Measurements from ENCODE around the gene KLK3.

KLK3 gene

GRCh38 chr19:50832666-50833065, 22.0 kb upstream of the KLK3 start:
- Histone ChIP-seq H3K36me3 (ENCODE audit: insufficient read depth, low read length) (no peaks in the 10 kb centered on the region), H3K27me3 (ENCODE audit: insufficient read depth, low read length) (peaks cover 35% of the 10 kb centered on the region), H3K4me1 (ENCODE audit: insufficient read depth, low read length) (no peaks in the 10 kb centered on the region), H3K9me3 (ENCODE audit: insufficient read depth, low read depth, low read length) (no peaks in the 10 kb centered on the region), H3K4me3 (ENCODE audit: low read length) (no peak overlapping the region), H3K9ac (ENCODE audit: low read depth, low read length) (no peak overlapping the region), H3K27ac (ENCODE audit: low read depth, low read length) (no peak overlapping the region)
- 91% methylated on average over 8 of the region's 8 CpGs for WGBS

GRCh38 chr19:50833117-50833801, 21.5 kb upstream of the KLK3 start, which contains the start of gene KLK15:
TSS of gene KLK15 (minus strand) at chr19:50833574. CDS start at chr19:50831492, 2,082 bp downstream.
- Histone ChIP-seq H3K9me3 (ENCODE audit: insufficient read depth, low read depth, low read length) (no peaks in the 10 kb centered on the region), H3K4me3 (ENCODE audit: low read length) (no peak within 1 kb of the TSS), H3K36me3 (ENCODE audit: insufficient read depth, low read length) (no peaks in the 10 kb centered on the region), H3K4me1 (ENCODE audit: insufficient read depth, low read length) (no peaks in the 10 kb centered on the region), H3K27me3 (ENCODE audit: insufficient read depth, low read length) (peaks cover 35% of the 10 kb centered on the region), H3K27ac (ENCODE audit: low read depth, low read length) (no peak within 1 kb of the TSS), H3K9ac (ENCODE audit: low read depth, low read length) (no peak within 1 kb of the TSS)
- WGBS: 75% methylated on average over 8 of the region's 8 CpGs

- no peak overlapping the region for H3K9ac ChIP-seq (ENCODE audit: low read depth, low read length)
- no peak overlapping the region for H3K27ac ChIP-seq (ENCODE audit: low read depth, low read length)
- 90% methylated on average over 6 of the region's 6 CpGs for WGBS
- no peak overlapping the region for H3K4me3 ChIP-seq (ENCODE audit: low read length)
- H3K36me3 ChIP-seq (ENCODE audit: insufficient read depth, low read length): no peaks in the 10 kb centered on the region
- H3K4me1 ChIP-seq (ENCODE audit: insufficient read depth, low read length): no peaks in the 10 kb centered on the region
- peaks cover 35% of the 10 kb centered on the region for H3K27me3 ChIP-seq (ENCODE audit: insufficient read depth, low read length)
- no peaks in the 10 kb centered on the region for H3K9me3 ChIP-seq (ENCODE audit: insufficient read depth, low read depth, low read length)
Measured at GRCh38 chr19:50833802-50834167, 20.9 kb upstream of the KLK3 start.

GRCh38 chr19:50835103-50835784, 19.5 kb upstream of the KLK3 start:
- H3K4me1 ChIP-seq (ENCODE audit: insufficient read depth, low read length): no peaks in the 10 kb centered on the region
- H3K27me3 ChIP-seq (ENCODE audit: insufficient read depth, low read length): peaks cover 35% of the 10 kb centered on the region
- H3K4me3 ChIP-seq (ENCODE audit: low read length): peak overlapping the region; percentile 75
- H3K27ac ChIP-seq (ENCODE audit: low read depth, low read length): no peak overlapping the region
- H3K9ac ChIP-seq (ENCODE audit: low read depth, low read length): peak overlapping the region; percentile 56
- no peaks in the 10 kb centered on the region for H3K36me3 ChIP-seq (ENCODE audit: insufficient read depth, low read length)
- WGBS: 35% methylated on average over 13 of the region's 13 CpGs
- H3K9me3 ChIP-seq (ENCODE audit: insufficient read depth, low read depth, low read length): no peaks in the 10 kb centered on the region

- Histone ChIP-seq H3K9ac (ENCODE audit: low read depth, low read length) (peak overlapping the region; percentile 56), H3K27me3 (ENCODE audit: insufficient read depth, low read length) (peaks cover 36% of the 10 kb centered on the region), H3K36me3 (ENCODE audit: insufficient read depth, low read length) (no peaks in the 10 kb centered on the region), H3K4me3 (ENCODE audit: low read length) (peak overlapping the region; percentile 75), H3K9me3 (ENCODE audit: insufficient read depth, low read depth, low read length) (no peaks in the 10 kb centered on the region), H3K27ac (ENCODE audit: low read depth, low read length) (no peak overlapping the region), H3K4me1 (ENCODE audit: insufficient read depth, low read length) (no peaks in the 10 kb centered on the region)
- WGBS: 7% methylated on average over 67 of the region's 67 CpGs
Measured at GRCh38 chr19:50835785-50836542, 18.8 kb upstream of the KLK3 start.

GRCh38 chr19:50836543-50837195, 18.0 kb upstream of the KLK3 start:
- Histone ChIP-seq H3K27ac (ENCODE audit: low read depth, low read length) (no peak overlapping the region), H3K27me3 (ENCODE audit: insufficient read depth, low read length) (peaks cover 39% of the 10 kb centered on the region), H3K4me3 (ENCODE audit: low read length) (peak overlapping the region; percentile 75; the same call in 1 of the 2 replicates), H3K9ac (ENCODE audit: low read depth, low read length) (no peak overlapping the region; the same call in 1 of the 2 replicates), H3K4me1 (ENCODE audit: insufficient read depth, low read length) (no peaks in the 10 kb centered on the region), H3K36me3 (ENCODE audit: insufficient read depth, low read length) (no peaks in the 10 kb centered on the region), H3K9me3 (ENCODE audit: insufficient read depth, low read depth, low read length) (no peaks in the 10 kb centered on the region)
- 66% methylated on average over 19 of the region's 19 CpGs for WGBS

GRCh38 chr19:50837300-50837699, 17.4 kb upstream of the KLK3 start:
- no peak overlapping the region for H3K27ac ChIP-seq (ENCODE audit: low read depth, low read length)
- peaks cover 45% of the 10 kb centered on the region for H3K27me3 ChIP-seq (ENCODE audit: insufficient read depth, low read length)
- 90% methylated on average over 10 of the region's 10 CpGs for WGBS

GRCh38 chr19:50838239-50838638, 16.5 kb upstream of the KLK3 start:
- Histone ChIP-seq H3K9me3 (ENCODE audit: insufficient read depth, low read depth, low read length) (no peaks in the 10 kb centered on the region), H3K4me3 (ENCODE audit: low read length) (no peak overlapping the region), H3K36me3 (ENCODE audit: insufficient read depth, low read length) (no peaks in the 10 kb centered on the region), H3K9ac (ENCODE audit: low read depth, low read length) (no peak overlapping the region), H3K27ac (ENCODE audit: low read depth, low read length) (no peak overlapping the region), H3K4me1 (ENCODE audit: insufficient read depth, low read length) (no peaks in the 10 kb centered on the region), H3K27me3 (ENCODE audit: insufficient read depth, low read length) (peaks cover 45% of the 10 kb centered on the region)
- 24% methylated on average over 6 of the region's 6 CpGs for WGBS

More at GRCh38 chr19:50837300-50837699, 17.4 kb upstream of the KLK3 start:
- Histone ChIP-seq H3K9me3 (ENCODE audit: insufficient read depth, low read depth, low read length) (no peaks in the 10 kb centered on the region), H3K4me1 (ENCODE audit: insufficient read depth, low read length) (no peaks in the 10 kb centered on the region), H3K36me3 (ENCODE audit: insufficient read depth, low read length) (no peaks in the 10 kb centered on the region), H3K4me3 (ENCODE audit: low read length) (no peak overlapping the region), H3K9ac (ENCODE audit: low read depth, low read length) (no peak overlapping the region)

- Histone ChIP-seq H3K9ac (ENCODE audit: low read depth, low read length) (no peak overlapping the region), H3K4me1 (ENCODE audit: insufficient read depth, low read length) (no peaks in the 10 kb centered on the region), H3K4me3 (ENCODE audit: low read length) (no peak overlapping the region), H3K27me3 (ENCODE audit: insufficient read depth, low read length) (peaks cover 51% of the 10 kb centered on the region), H3K36me3 (ENCODE audit: insufficient read depth, low read length) (no peaks in the 10 kb centered on the region), H3K9me3 (ENCODE audit: insufficient read depth, low read depth, low read length) (no peaks in the 10 kb centered on the region), H3K27ac (ENCODE audit: low read depth, low read length) (no peak overlapping the region)
- 70% methylated on average over 9 of the region's 10 CpGs for WGBS
Measured at GRCh38 chr19:50839712-50840655, 14.7 kb upstream of the KLK3 start.

GRCh38 chr19:50842130-50842529, 12.6 kb upstream of the KLK3 start:
- Histone ChIP-seq H3K9me3 (ENCODE audit: insufficient read depth, low read depth, low read length) (no peaks in the 10 kb centered on the region), H3K36me3 (ENCODE audit: insufficient read depth, low read length) (no peaks in the 10 kb centered on the region), H3K9ac (ENCODE audit: low read depth, low read length) (no peak overlapping the region), H3K4me1 (ENCODE audit: insufficient read depth, low read length) (no peaks in the 10 kb centered on the region), H3K27ac (ENCODE audit: low read depth, low read length) (no peak overlapping the region), H3K27me3 (ENCODE audit: insufficient read depth, low read length) (peaks cover 29% of the 10 kb centered on the region), H3K4me3 (ENCODE audit: low read length) (no peak overlapping the region)
- WGBS: 82% methylated on average over 4 of the region's 6 CpGs
